Thyroid gland (tissue), 4 donors: Measurements from ENCODE around the gene NFIA.

Experiments
- CTCF ChIP-seq, 6 experiments: fragments of 200-600 bp in 3 of 6; fragments of 450-650 bp in 3 of 6; sonication (generic) in 3 of 6; IDR thresholded peaks; one replicate each; pipeline ENCODE4 v1.5.1; 2016 to 2019; ENCODE audit warnings: antibody characterized with exemption in 6 of 6, mild to moderate bottlenecking in 2 of 6, inconsistent platforms in 1 of 6, moderate library complexity in 1 of 6
- POLR2A ChIP-seq, 2 donors: fragments of 450-650 bp; IDR thresholded peaks; one replicate each; pipeline ENCODE4 v1.6.1; 2017; ENCODE audit warnings: antibody characterized with exemption in 2 of 2, mild to moderate bottlenecking in 2 of 2, moderate library complexity in 1 of 2

- TF ChIP-seq POLR2A (IDR thresholded peaks at IDR 0.05) (no peak), CTCF (IDR thresholded peaks at IDR 0.05) (no peak)
Observed at GRCh38 chr1:61270761-61271411, 188.5 kb downstream of the NFIA start.
